Astrocyte (in vitro differentiated cells and primary cell): ENCODE measurements around the gene HEG1.
"Not testable (repeated sequence)": the region's sequence is repeated elsewhere in the genome, so short reads cannot be mapped to it uniquely, and the experiment has no call there.

Experiments
- CTCF ChIP-seq: IDR thresholded peaks from 2 replicates; pipeline ENCODE4 v1.5.1; 2011; ENCODE audit warnings: low read depth, mild to moderate bottlenecking, inconsistent platforms, low read length, moderate library complexity; ENCODE audit not compliant: insufficient read depth
- EZH2 ChIP-seq: IDR thresholded peaks from 2 replicates; pipeline ENCODE4 v1.6.1; 2012; ENCODE audit warnings: mild to moderate bottlenecking, low read length, inconsistent platforms; ENCODE audit not compliant: insufficient read depth

- not testable (repeated sequence) for TF ChIP-seq CTCF, EZH2
These were observed 97.8 kb downstream of the HEG1 start for GRCh38 chr3:124957951-124958350.
